Femur (tissue), 1 donor: ENCODE results near the gene HIPK2.
"Not testable (repeated sequence)": the region's sequence is repeated elsewhere in the genome, so short reads cannot be mapped to it uniquely, and the experiment has no call there.

Source experiments
- DNase-seq: peaks from one replicate; pipeline ENCODE4 v3.0.0-alpha.2; 2017

Gene HIPK2

DNA sequence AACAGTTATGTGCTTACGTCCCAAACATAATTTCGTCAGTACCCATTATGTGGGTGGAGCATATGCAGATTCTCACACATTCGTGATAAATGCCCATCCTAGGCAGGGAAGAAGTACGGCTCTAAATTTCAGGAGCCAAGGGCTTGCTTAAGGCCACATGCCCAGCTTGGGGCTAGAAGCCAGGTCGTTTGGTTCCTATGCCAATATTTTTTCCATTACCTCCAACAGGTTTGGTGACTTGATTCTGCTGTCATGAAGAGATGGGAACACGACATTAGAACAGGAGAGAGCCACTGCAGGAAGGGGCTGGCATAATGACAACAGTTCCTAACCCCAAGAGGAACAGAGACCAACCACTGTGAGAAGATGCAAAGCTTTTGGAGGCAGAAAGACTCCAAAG is 85.1 kb downstream of the HIPK2 start:
- DNase-seq = no peak

GRCh38 chr7:139691253-139691781 is 86.5 kb downstream of the HIPK2 start:
- DNase-seq = no peak

DNA sequence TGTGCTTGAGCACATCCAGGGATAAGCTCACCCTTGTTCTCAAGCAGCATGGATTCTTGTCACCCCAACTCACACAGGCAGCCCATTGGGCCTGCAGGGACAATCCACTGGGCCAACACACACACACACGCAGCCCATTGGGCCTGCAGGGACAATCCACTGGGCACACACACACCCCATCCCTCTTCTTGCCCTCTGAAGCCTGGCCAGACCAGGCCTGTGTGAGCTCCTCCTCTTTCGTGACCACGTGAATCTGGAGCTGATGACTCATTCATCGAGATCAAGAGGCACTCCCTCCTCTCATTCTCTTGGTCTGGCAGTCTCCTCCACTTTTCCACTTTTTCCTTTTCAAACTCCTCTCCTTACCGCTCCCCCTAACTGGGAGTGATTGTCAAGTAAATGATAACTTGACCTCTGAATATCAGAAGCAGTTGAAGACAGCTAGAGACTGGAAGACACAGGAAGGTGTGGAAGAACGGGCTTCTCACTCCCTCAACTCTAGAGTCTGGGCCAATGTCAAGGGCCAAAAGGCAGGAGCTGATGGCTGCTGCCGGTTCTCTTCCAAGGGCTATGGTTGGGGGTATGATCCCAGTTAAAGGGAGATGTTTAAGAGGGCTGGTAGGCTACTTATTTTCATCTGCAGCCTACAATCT is 89.7 kb downstream of the HIPK2 start:
- DNase-seq = no peak

GRCh38 chr7:139687211-139687954 is 90.4 kb downstream of the HIPK2 start:
- DNase-seq = no peak

DNA sequence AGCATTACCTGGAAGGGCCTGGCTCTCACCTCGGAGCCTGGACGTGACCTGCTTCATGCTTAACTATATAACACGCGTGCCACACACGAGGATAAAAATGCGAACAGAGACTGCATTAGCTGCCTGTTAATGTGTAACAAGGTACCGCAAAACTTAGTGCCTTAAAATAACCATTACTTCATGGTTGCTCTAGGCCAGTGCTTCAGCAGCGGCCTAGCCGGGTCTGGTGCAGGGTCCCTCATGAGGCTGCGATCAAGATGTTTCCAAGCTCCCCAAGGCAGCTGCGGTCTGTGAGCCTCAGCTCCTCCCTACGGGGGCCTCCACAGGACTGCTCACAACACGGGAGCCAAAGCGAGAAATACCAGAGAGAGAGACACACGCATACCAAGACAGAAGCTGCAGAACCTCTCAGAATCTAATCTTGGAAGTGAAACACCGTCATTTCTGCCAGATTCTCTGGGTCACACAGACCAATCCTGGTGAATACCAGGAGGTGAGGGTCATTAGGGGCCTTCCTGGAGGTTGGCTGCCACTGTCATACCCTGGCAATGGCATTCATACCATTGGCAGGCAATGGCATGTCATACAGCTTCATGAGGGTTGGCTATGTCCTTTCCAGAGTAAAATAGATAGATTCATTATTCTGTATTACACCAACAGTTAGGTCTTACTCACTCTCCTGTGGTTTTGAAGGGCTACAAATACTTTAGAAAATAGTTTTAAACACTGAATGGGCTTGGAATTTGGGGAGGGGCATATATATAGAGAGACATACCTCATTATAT is 94.5 kb downstream of the HIPK2 start:
- DNase-seq = no peak

DNA sequence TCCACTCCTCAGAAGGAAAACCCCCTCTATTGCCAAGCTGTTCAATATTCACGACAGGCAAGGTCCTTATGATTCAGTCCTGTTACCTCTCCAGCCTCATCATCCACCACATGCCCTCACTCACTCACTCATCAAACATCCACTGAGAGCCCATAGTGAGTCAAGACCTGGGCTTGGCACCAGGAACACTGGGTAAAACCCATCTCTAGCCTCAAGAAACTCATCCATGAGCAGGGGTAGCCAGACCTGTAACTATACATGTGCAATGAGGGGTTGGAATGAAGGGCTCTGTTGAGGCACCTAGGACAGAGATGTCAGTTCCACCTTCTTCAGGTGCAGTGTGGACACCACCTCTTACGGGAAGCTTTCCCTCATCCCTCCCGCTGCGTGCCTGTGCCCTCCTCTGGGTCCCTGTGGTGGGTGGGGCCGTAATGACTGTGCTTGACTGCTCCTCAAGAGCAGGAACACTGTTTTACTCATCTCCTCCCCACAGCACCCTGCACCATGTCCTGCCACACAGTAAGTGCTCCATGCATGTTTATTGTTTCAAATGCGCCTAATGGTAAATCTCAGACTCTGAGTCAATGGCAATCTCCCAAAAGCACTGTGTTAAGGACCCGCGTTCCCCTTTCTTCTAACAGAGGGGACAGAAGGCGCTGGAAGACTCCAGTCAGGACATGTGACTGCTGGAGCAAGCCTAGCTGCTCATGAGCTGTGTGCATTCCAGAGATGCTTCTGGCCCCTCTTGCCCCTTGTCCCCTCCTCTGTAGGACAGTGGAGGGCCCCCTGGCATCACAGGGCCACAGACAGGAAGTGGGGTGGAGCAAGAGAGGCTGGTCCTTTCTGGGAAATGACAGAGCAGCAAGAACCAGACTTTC is 95.4 kb downstream of the HIPK2 start:
- no peak for DNase-seq

DNA sequence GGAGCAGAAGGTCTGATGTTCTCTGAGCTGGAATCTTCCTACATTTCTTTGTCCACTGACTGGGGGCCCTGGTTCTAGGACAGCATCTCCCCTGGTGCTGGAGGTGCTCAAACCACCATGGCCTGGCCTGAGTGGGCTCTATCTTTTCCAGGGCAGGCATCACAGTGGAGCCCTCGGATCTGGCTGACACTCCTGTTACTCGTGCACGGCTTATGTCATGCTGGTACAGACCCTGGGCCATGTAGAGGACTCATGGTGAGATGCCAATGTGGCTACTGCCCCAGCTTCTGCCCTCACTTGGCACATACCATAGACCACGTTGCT is 96.0 kb downstream of the HIPK2 start:
- no peak for DNase-seq

DNA sequence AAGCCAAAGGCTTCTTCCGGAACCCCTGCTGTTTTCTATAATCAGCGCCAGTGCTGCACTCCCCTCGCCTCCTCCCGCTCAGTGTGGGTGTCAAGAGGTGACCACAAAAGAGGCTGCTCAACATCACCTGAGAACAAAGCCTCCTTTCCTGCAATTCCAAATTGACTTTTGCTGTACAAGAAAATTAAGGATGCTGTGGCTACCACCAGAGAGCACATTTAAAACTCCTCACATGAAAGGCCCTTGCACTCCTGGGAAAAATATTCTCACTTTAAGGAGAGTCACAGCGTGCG is 96.4 kb downstream of the HIPK2 start:
- DNase-seq = no peak

- no peak for DNase-seq
Observed at GRCh38 chr7:139680676-139681462, 96.9 kb downstream of the HIPK2 start.

DNA sequence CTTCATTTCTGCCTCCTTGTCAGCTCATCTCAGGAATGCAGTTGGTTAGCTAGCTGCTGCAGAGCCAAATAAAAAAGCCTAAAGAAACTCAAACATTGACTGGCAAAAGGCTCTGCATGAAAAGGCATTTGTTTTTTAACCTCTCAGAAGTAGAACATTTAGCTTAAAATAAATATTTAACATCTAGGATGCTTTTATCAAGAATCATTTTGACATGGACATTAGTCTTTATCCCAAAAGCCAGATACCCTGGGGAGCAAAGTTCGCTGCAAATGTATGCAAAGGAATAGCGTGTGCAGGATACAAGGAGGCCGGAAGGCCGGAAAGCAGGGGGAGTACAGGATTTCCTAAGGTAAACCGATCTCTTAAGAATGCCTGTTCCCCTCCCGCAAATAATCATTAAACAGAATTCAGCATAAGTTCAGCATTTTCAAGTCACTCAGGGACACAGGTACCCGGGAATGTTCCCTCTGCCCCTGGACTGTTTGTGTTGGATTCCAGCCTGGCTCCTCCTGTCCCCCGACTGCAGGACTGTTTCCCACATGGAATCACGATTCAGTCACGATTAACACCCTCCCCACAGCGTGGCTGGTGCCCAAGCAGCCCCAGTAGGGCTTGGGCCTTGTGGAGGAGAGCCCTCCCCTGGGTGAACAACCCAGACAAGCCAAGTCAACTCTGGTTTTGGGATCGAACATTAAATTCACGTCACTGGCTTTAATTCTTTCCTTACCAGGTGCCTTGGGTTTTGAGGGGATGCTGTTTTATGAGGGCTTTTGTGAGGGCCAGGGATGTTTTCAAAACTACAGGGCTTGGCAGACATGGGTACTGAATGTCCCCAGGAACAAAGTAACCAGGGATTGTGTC is 97.8 kb downstream of the HIPK2 start:
- no peak for DNase-seq

GRCh38 chr7:139676390-139676789 is 101.4 kb downstream of the HIPK2 start:
- no peak for DNase-seq

- DNase-seq = no peak
Observed at GRCh38 chr7:139675127-139676125, 102.4 kb downstream of the HIPK2 start.

GRCh38 chr7:139674752-139675126 is 103.1 kb downstream of the HIPK2 start:
- no peak for DNase-seq

DNA sequence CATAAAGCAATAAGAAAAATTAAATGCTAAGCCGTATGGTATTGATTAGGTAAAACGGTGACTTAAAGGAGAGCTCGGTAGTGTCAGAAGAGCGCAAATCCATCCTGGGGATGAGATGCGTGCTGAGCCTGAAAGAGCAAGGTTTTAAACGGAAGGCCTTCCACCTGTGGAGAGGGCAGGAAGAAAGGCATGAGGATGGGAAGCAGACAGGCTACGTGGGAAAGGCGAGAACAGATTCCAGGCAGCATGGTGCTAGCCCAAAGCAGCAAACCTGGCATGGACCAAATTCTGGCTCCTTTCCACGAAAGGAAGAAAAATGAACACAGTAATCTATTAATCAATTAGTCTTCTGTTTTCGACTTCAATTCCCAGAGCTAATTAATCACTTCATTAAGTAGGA is 103.5 kb downstream of the HIPK2 start:
- DNase-seq = no peak

DNA sequence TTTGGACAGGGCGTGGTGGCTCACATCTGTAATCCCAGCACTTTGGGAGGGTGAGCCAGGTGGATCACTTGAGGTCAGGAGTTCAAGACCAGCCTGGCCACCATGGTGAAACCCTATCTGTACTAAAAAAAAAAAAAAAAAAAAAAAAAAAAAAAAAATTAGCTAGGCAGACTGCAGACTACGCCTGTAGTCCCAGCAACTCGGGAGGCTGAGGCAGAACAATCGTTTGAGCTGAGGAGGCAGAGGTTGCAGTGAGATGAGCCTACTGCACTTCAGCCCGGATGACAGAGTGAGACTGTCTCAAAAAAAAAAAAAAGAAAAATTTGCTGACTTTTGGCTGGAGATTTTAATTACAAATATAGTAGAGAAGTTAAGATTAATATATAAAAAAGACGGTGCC is 104.0 kb downstream of the HIPK2 start:
- DNase-seq = no peak

- no peak for DNase-seq
Observed at GRCh38 chr7:139673230-139673629, 104.6 kb downstream of the HIPK2 start.

GRCh38 chr7:139671967-139672366 is 105.8 kb downstream of the HIPK2 start:
- DNase-seq = no peak

- not testable (repeated sequence) for DNase-seq
Observed at GRCh38 chr7:139670662-139671061, 107.1 kb downstream of the HIPK2 start.

DNA sequence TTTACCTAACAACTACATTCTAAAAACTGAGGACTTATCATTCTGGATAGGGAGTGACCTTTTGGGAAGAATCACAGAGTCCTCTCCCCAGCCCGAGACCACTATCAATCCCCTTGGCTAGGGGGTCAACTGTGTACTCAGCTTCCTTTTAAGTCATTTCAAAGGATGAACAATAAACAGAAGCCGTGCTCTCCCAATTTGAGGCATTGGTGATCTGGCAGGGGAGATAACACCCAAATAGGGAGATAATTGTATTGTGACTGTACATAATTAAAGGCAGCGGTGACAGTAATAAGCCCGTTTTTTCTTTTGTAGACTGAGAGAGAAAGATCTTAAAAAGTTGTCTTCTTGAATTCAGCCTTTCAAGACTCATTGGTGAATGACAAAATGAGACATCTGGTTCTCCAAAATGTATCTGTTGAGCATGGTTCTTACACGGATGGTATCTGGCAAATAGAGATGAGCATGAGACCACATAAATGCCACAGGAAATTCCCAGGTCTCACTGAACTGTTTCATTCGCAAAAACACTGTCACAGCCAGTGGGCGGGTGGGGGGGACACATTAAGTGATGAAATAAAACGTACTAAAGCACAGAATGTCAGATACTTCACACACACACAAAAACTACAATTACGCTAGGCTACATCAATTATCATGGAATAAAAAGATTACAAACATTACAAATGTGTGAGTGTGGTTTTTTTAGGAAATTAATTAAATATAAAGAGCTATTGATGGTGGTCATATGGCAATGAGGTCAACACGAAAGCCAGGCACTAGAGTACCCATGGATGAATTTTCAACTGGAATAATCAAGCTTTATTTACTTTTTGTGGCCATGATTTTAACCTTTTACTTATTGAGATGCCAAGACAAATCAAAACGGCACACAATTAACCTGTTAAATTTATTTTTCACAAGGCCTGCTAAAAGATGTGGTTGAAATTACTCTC is 108.4 kb downstream of the HIPK2 start:
- DNase-seq = no peak
